ENCODE measurements around the gene DNMT3A. TPM values are rescaled to one million over a fixed set of nuclear protein-coding genes. Genes with fewer than 3 reads are reported as not detected.

Gene DNMT3A
- total and polyA plus RNA-seq, 10 donors, result 9.0 to 64.6 (median 33.2) TPM

DNA sequence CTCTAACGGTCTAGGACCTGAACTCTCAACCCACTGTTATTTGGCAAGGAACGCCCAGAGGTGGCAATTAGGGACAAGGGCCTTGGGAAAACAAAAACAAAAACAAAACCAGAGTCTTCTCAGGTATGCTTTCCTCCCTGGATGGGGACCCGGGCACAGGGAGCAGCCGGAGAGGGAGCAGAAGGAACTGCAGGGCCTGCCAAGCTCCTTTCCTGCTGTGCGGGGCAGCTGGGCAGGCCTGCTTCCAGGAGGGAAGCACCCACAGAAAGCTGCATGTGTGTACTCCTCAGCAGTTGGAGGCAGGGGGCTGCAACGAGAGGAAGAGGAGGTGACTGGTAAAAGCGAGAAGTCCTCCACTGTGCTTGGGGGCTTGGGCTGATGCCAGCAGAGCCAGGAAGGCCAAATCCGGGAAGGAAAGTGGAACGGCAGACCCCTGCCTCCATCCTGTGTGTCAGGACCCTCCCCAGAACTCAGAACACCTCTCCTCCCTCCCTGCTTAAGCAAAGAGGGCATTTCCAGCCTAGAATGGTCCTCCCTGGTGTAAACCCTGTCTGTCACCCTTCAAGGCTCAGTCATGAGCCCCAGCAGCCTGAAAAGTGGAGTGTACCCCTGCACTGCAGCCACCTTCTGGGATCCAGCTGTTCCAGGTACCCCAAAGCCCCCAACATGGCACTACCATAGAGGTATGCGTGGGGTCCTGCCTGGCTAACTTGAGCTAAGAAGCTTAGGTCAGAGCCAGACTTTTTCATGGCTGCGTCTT, 56.3 kb downstream of the DNMT3A start:
- intact Hi-C loops (cut with DNase I; ENCODE audit: low total_unique reads), result no loop called here
- peak overlapping the region; percentile 61 to 88 (median 74) for H3K27ac ChIP-seq
- H3K9me3 ChIP-seq, result no peaks in the 10 kb centered on the region
- TF ChIP-seq POLR2AphosphoS5 (IDR thresholded peaks at IDR 0.05) (no peak), POLR2A (IDR thresholded peaks at IDR 0.05) (no peak)
- TF ChIP-seq, protein P1, sequence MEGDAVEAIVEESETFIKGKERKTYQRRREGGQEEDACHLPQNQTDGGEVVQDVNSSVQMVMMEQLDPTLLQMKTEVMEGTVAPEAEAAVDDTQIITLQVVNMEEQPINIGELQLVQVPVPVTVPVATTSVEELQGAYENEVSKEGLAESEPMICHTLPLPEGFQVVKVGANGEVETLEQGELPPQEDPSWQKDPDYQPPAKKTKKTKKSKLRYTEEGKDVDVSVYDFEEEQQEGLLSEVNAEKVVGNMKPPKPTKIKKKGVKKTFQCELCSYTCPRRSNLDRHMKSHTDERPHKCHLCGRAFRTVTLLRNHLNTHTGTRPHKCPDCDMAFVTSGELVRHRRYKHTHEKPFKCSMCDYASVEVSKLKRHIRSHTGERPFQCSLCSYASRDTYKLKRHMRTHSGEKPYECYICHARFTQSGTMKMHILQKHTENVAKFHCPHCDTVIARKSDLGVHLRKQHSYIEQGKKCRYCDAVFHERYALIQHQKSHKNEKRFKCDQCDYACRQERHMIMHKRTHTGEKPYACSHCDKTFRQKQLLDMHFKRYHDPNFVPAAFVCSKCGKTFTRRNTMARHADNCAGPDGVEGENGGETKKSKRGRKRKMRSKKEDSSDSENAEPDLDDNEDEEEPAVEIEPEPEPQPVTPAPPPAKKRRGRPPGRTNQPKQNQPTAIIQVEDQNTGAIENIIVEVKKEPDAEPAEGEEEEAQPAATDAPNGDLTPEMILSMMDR (IDR thresholded peaks at IDR 0.05 in 8 of 11, conservative IDR thresholded peaks at IDR 0.05 in 3 of 11), result no peak
- H3K4me1 ChIP-seq, result peaks cover 15 to 61% (median 39%) of the 10 kb centered on the region in 6 donors
- WGBS, 5 donors, result 46 to 60% (median 53%) methylated on average over 11 of the region's 11 CpGs
- H3K36me3 ChIP-seq, result peaks cover 0 to 37% (median 17%) of the 10 kb centered on the region in 6 donors
- H3K27me3 ChIP-seq (replicated peaks in 1 of 7), result no peaks in the 10 kb centered on the region
- no peak overlapping the region for H3K4me3 ChIP-seq
- no peak for DNase-seq

DNA sequence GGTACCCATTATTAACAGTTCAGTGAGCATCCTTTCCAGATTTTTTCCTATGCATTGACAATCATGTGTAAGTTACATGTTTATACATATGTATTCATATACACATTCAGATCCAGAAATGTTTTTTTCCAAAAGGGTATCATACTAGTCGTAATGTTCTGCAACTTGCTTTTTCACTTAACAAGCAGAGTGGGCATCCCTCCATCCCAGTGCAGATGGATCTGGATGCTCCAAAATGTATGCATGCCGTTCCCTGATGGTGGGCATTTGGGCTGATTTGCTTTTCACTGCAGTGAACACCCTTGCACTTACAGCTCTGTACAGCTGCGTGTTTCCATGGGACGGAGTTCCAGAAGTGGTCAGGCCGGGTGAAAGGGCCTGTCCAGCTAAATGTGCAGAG, 57.0 kb downstream of the DNMT3A start:
- Histone ChIP-seq H3K27ac (peak overlapping the region in 6 of 8 donors; percentile 71 to 88 (median 77)), H3K27me3 (replicated peaks in 1 of 7) (no peaks in the 10 kb centered on the region), H3K4me3 (no peak overlapping the region), H3K36me3 (peaks cover 0 to 37% (median 17%) of the 10 kb centered on the region in 6 donors), H3K4me1 (peaks cover 17 to 61% (median 40%) of the 10 kb centered on the region in 6 donors), H3K9me3 (no peaks in the 10 kb centered on the region)
- TF ChIP-seq POLR2AphosphoS5 (IDR thresholded peaks at IDR 0.05), result no peak
- TF ChIP-seq POLR2A (IDR thresholded peaks at IDR 0.05), result no peak
- TF ChIP-seq, protein P1 (IDR thresholded peaks at IDR 0.05 in 8 of 11, conservative IDR thresholded peaks at IDR 0.05 in 3 of 11), result no peak
- 85 to 98% (median 90%) methylated on average over 5 of the region's 5 CpGs for WGBS, 5 donors
- no peak for DNase-seq
- intact Hi-C loops (cut with DNase I; ENCODE audit: low total_unique reads), result no loop called here

DNA sequence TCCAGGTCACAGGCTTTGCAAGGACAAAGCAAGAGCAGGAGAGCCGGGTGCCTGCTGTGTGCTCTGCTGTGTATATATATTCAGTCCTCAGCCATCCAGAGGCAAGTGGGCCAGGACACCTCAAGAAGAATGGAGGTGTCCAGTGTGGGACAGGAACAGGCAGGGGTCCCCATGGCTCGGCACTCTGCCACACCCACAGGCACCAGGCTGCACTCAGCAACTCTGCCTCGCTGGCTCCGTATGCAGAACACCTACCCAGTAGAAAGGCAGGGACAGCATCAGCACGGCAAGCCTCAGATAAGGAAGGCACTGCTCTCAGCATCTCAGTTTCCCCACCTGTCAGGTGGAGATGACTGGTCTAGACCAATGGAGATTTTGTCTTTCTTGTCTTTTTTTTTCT, 57.8 kb downstream of the DNMT3A start:
- H3K4me3 ChIP-seq, result no peak overlapping the region
- peaks cover 0 to 37% (median 17%) of the 10 kb centered on the region in 6 donors for H3K36me3 ChIP-seq
- TF ChIP-seq, protein P1 (IDR thresholded peaks at IDR 0.05 in 8 of 11, conservative IDR thresholded peaks at IDR 0.05 in 3 of 11), result no peak
- TF ChIP-seq POLR2AphosphoS5 (IDR thresholded peaks at IDR 0.05) (no peak), POLR2A (IDR thresholded peaks at IDR 0.05) (no peak)
- peaks cover 20 to 63% (median 42%) of the 10 kb centered on the region in 6 donors for H3K4me1 ChIP-seq
- no peaks in the 10 kb centered on the region for H3K27me3 ChIP-seq (replicated peaks in 1 of 7)
- peak overlapping the region in 1 of 8 donors; percentile 21 for H3K27ac ChIP-seq
- DNase-seq, result no peak
- intact Hi-C loops (cut with DNase I; ENCODE audit: low total_unique reads), result no loop called here
- WGBS, 5 donors, result 66 to 96% (median 93%) methylated on average over 4 to 5 of the region's 5 CpGs
- H3K9me3 ChIP-seq, result no peaks in the 10 kb centered on the region

DNA sequence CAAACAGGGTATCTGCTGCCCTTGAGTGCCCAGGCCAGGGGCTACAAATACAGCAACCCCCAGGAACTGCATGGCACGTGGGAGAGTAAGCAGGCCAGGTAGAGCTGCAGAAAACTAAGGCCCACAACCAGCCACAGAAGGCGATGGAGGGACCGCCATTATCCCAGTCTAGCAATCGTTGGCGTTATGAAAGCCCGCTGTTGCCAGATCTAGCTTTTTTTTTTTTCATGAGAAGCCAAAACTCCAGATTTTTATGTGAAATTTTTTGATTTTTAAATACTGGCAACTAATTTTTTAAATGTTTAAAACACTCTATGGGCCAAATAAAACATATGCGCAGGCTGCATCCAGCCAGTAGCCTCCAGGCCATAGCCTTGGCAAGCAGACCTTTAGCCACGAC, 59.8 kb downstream of the DNMT3A start:
- Histone ChIP-seq H3K36me3 (peaks cover 0 to 37% (median 17%) of the 10 kb centered on the region in 6 donors), H3K27me3 (replicated peaks in 1 of 7) (no peaks in the 10 kb centered on the region), H3K9me3 (no peaks in the 10 kb centered on the region), H3K4me3 (no peak overlapping the region), H3K4me1 (peaks cover 29 to 79% (median 62%) of the 10 kb centered on the region in 6 donors), H3K27ac (peak overlapping the region in 1 of 8 donors; percentile 19)
- TF ChIP-seq, protein P1 (IDR thresholded peaks at IDR 0.05 in 8 of 11, conservative IDR thresholded peaks at IDR 0.05 in 3 of 11), result no peak
- no peak for TF ChIP-seq POLR2A (IDR thresholded peaks at IDR 0.05)
- no peak for TF ChIP-seq POLR2AphosphoS5 (IDR thresholded peaks at IDR 0.05)
- no peak for DNase-seq
- WGBS, 5 donors, result 92 to 97% (median 93%) methylated on average over 8 of the region's 8 CpGs
- intact Hi-C loops (cut with DNase I; ENCODE audit: low total_unique reads), result no loop called here
